ENCODE data around the gene CCDC102A.

The CCDC102A gene

GRCh38 chr16:57513371-57514102 is 22.8 kb downstream of the CCDC102A start:
- no peak for DNase-seq (ENCODE audit: low spot score)
- no peak overlapping the region for H3K27ac ChIP-seq

DNA sequence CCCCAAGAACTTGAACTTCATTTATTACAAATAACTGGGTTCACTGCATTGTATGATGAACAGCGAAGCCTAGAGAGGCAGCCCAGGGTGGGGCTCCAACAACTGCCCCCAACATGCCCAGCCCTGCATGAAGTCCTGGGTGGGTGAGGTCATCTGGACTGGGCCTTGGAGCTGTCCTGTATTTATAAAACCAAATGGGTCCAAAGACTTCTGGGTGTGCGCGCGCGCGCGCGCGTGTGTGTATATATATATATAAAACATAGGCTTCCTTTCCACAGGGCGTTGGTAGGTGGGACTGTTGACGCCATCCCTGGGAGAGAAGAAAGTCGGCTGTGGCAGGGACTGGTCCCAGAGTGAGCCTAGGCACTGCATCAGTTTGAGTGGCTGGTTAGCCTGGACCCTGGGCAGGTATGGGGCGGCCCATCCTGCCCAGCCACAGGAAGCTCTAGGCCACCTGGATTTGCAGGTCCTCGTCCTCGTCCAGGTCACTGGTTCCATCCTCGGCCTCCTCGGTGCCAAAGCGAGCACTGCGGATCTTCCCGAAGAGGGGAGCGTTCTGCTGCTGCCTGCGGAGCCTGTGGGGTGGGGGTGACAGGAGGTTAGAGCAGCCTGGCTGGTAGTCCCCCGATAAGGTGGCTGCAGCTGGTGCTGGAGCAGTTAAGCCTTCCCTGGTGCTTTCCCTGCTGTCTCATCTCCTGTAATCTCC is 23.9 kb downstream of the CCDC102A start:
- H3K4me3 ChIP-seq = no peak overlapping the region
- H3K27ac ChIP-seq = no peak overlapping the region
- TF ChIP-seq, protein P1, sequence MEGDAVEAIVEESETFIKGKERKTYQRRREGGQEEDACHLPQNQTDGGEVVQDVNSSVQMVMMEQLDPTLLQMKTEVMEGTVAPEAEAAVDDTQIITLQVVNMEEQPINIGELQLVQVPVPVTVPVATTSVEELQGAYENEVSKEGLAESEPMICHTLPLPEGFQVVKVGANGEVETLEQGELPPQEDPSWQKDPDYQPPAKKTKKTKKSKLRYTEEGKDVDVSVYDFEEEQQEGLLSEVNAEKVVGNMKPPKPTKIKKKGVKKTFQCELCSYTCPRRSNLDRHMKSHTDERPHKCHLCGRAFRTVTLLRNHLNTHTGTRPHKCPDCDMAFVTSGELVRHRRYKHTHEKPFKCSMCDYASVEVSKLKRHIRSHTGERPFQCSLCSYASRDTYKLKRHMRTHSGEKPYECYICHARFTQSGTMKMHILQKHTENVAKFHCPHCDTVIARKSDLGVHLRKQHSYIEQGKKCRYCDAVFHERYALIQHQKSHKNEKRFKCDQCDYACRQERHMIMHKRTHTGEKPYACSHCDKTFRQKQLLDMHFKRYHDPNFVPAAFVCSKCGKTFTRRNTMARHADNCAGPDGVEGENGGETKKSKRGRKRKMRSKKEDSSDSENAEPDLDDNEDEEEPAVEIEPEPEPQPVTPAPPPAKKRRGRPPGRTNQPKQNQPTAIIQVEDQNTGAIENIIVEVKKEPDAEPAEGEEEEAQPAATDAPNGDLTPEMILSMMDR (IDR thresholded peaks at IDR 0.05) = no peak
- no peak for DNase-seq (ENCODE audit: low spot score)

More at GRCh38 chr16:57513371-57514102, 22.8 kb downstream of the CCDC102A start:
- TF ChIP-seq, protein P1 (IDR thresholded peaks at IDR 0.05) = no peak
- H3K4me3 ChIP-seq = no peak overlapping the region

DNA sequence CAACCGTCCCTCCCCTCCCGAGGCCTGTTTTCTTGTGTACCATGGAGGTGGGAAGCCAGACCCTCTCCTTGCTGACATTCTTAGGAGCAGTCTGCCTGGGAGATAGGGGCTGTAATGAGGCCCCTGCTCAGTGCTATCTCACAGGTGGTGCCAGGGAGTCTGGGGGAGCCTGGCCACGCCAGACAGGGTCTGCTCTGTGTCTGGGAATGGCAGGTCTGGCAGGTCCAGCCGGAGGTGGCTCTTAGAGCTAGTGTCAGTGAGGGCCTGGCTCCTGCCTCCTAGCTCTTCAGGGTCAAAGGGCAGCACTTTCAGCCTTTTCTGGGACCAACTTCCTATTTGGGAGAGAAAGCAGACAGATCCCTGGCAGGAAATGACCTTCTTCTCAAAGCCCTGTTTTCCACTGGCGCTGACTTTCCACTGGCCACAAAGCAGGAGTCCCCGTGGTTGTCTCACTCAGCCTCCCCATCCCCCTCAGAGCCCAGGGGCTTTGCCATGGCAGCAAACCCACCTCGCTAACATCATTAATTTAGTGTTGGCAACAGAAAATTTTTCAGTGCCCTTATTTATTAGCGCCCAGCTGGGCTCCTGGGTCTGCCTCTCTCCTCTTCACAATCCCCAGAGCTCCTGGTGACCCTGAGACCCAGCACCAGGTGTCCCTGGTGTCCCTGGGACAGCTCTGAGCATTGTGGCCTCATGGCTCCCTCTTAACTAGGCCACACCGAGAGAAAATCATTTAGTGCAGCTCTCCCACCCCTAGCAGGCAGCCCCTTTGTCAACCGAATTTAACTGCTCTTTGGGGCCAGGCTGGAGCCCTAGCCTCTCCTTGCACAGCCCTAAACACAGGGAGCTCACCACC is 26.1 kb downstream of the CCDC102A start:
- TF ChIP-seq, protein P1 (IDR thresholded peaks at IDR 0.05) = no peak
- no peak for DNase-seq (ENCODE audit: low spot score)
- no peak overlapping the region for H3K4me3 ChIP-seq
- H3K27ac ChIP-seq = no peak overlapping the region

- TF ChIP-seq, protein P1 (IDR thresholded peaks at IDR 0.05) = no peak
- Histone ChIP-seq H3K4me3 (no peak overlapping the region), H3K27ac (no peak overlapping the region)
- no peak for DNase-seq (ENCODE audit: low spot score)
Measured at GRCh38 chr16:57509231-57509923, 27.0 kb downstream of the CCDC102A start.

- Histone ChIP-seq H3K4me3 (no peak overlapping the region), H3K27ac (no peak overlapping the region)
- DNase-seq (ENCODE audit: low spot score) = no peak
- TF ChIP-seq, protein P1 (IDR thresholded peaks at IDR 0.05) = no peak
Measured at GRCh38 chr16:57508035-57508425, 28.3 kb downstream of the CCDC102A start.

GRCh38 chr16:57507136-57508034 is 29.0 kb downstream of the CCDC102A start:
- H3K4me3 ChIP-seq = no peak overlapping the region
- TF ChIP-seq, protein P1 (IDR thresholded peaks at IDR 0.05) = no peak
- H3K27ac ChIP-seq = no peak overlapping the region
- no peak for DNase-seq (ENCODE audit: low spot score)

Data from coronary artery (tissue), 2 donors.